Stimulated activated naive CD4-positive, alpha-beta T cell (primary cell): ENCODE data around the gene NUTM2E.
"Not testable (repeated sequence)": the region's sequence is repeated elsewhere in the genome, so short reads cannot be mapped to it uniquely, and the experiment has no call there.

Source experiments
- DNase-seq, 6 experiments: peaks; one replicate each; lab custom pipeline; 2025; lab: John Stamatoyannopoulos, UW

NUTM2E gene, protein sequence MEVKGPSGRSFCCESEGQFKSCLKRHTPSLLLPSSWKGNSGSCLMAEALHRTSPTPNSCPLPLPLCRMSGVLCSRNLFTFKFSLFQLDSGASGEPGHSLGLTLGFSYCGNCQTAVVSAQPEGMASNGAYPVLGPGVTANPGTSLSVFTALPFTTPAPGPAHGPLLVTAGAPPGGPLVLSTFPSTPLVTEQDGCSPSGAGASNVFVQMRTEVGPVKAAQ (N-terminal part only)

GRCh38 chr10:79826496-79827215 is at the start of gene NUTM2E:
TSS of gene NUTM2E (plus strand) at chr10:79826739. CDS start at chr10:79841741, 15,002 bp downstream.
- peak; percentile 70 to 91 (median 76) for DNase-seq

DNA sequence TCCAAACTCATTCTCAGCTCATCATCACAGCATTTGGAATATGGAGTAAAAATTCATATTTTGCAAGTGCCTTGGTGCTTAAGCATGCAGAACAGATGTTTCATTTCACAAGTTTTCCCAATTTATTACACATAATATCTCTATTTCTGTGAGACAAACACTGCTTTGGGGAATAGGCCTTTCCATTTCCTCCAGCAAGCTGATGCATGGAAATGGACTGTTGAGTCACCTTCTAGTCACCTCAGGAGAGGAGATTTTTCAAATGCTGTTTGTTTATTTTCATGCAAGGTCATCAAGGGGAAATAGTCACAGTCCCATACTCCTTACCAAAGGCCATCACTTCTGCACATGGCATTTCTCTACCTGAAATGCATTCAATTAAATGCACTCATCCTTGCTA is 48.5 kb upstream of the NUTM2E start:
- DNase-seq: not testable (repeated sequence)

- peak; percentile 17 to 50 (median 30) for DNase-seq
Measured at GRCh38 chr10:79779310-79779938, 47.1 kb upstream of the NUTM2E start.

DNA sequence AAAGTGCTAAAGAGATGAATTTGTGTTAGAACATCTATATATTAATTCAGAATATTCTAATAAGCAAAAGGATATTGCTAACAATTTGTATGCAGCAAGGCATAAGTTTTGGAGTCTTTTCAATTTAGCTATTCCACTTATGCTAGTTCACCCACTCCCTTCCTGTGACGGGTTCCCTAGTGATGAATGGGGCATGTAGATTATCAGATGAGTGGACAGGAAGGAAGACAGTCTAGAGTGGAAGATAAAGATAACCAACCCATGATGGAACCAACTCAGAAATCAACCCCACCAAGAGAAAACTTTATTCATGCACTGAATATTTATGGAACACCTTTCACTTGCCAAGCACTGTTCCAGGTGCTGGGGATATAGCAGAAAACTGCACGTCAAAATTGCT is 46.5 kb upstream of the NUTM2E start:
- DNase-seq: not testable (repeated sequence)

GRCh38 chr10:79781584-79781983 is 45.0 kb upstream of the NUTM2E start:
- DNase-seq: not testable (repeated sequence)

DNA sequence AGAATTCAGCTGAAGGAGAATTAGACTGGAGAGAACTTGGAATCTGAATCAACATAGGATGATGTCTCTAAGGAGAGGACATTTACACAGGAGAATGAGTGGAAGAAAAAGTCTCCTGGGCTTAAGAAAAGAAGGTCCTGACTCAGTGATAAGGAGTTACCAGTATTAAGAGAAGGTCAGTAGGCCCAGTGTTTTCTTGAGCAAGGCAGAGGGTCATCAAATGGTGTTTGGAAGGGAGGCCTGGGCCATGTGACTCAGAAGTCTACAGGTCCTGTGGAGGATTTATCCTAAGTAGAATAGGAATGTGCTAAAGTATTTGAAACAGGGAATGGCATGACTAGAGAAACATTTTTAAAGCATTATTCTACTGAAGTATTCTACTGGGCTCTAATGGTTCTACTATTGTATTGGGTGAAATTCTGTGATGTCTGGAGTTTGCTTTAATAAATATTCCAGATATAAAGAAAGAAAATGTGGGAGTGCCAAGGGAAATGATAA is 39.0 kb upstream of the NUTM2E start:
- DNase-seq: not testable (repeated sequence)

- not testable (repeated sequence) for DNase-seq
Measured at GRCh38 chr10:79789351-79789750, 37.2 kb upstream of the NUTM2E start.

GRCh38 chr10:79791906-79792517 is 34.5 kb upstream of the NUTM2E start:
- DNase-seq: not testable (repeated sequence)

GRCh38 chr10:79799337-79799736 is 27.2 kb upstream of the NUTM2E start:
- DNase-seq: not testable (repeated sequence)

GRCh38 chr10:79805857-79806256 is 20.7 kb upstream of the NUTM2E start:
- not testable (repeated sequence) for DNase-seq

DNA sequence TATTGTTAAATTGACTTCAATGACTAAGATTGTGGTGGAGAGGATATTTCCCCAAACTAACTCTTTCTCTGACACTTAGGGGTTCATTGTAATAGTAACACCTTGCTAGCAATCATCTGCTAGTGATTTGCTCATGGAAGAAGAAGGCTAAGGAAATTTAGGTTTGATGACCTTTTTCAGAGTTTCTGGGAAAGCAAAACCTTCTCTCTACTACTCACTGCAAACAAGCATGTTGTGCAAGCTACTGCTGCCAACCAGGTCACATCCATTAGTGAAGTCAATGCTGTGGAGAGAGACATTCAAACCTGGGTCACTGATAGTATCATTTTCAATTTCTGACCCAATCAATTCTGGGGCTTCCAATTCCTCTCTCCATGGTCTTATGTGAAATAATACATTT is 14.6 kb upstream of the NUTM2E start:
- DNase-seq: not testable (repeated sequence)

- not testable (repeated sequence) for DNase-seq
Measured at GRCh38 chr10:79816290-79816689, 10.2 kb upstream of the NUTM2E start.

GRCh38 chr10:79823387-79823786 is 3.2 kb upstream of the NUTM2E start:
- peak in 3 of 6 experiments; percentile 1 to 21 (median 2) for DNase-seq

GRCh38 chr10:79825587-79826011 is 940 bp upstream of the NUTM2E start:
- peak in 4 of 6 experiments; percentile 2 to 23 (median 9) for DNase-seq

DNA sequence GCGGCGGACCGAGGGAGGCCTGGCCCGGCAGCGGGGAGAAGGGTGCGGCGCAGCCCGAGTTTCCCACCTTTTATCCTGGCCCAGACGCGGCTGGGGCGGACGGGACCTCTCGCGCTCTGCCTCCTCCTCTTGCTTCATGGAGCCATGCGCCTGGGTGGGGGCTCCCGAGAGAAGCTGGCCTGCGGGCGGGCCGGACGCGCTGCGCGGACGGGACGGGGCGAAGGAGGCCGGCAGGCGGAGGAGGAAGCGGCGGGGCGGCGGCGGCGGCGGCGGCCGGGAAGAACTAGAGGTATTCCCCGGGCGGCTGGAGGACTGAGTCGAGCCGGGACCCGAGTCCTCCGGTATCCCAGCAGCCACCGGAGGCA is 426 bp upstream of the NUTM2E start:
- DNase-seq: peak in 3 of 6 experiments; percentile 21 to 74 (median 38)

DNA sequence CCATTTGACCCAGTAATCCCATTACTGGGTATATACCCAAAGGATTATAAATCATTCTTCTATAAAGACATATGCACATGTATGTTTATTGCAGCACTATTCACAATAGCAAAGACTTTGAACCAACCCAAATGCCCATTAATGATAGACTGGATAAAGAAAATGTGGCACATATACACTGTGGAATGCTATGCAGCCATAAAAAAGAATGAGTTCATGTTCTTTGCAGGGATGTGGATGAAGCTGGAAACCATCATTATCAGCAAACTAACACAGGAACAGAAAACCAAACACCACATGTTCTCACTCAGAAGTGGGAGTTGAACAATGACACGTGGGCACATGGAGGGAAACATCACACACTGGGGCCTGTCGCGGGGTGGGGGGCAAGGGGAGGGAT is 7.3 kb downstream of the NUTM2E start:
- DNase-seq: not testable (repeated sequence)

DNA sequence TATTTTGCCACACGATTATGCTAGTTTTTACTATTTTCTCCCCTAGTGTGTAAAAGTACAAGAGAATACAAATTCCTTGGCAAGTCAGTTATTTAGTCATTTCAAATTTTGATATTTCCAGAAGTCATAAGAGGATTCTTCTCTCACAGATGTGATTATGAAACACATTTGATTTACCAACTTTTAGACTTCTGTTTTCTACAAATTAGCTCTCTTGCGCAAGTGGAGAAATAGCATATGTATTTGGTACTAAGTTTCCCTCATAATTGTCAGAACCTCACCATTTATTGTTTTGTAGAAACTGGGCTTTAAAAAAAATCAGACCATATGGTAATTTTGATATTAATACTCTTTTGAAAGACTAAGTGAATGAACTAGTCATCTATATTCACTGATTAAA is 9.4 kb downstream of the NUTM2E start:
- not testable (repeated sequence) for DNase-seq

GRCh38 chr10:79836891-79837290 is 10.4 kb downstream of the NUTM2E start:
- not testable (repeated sequence) for DNase-seq

DNA sequence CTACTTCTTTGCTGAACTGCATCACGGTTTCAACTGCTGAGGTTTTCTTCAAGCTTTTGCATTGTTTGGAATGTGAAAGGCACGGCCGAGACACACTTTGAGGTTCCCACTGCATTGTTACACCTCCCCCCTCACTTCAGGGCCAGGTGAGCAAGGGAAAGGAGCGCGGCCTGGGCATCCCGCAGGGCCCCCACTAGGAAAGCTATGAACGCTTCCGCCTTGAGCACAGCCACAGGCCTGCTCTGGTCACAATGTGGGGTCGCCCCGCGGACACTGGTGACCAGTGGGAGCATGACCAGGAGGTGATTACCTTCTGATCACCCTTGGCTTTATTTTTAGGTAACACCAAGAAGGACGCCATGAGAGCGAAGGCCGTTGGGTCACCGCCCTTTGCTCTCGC is 11.9 kb downstream of the NUTM2E start:
- DNase-seq: not testable (repeated sequence)

- DNase-seq: not testable (repeated sequence)
Measured at GRCh38 chr10:79853191-79853854, 26.8 kb downstream of the NUTM2E start.

- peak in 1 of 6 experiments; percentile 2 for DNase-seq
Measured at GRCh38 chr10:79862269-79862668, 35.7 kb downstream of the NUTM2E start.

DNA sequence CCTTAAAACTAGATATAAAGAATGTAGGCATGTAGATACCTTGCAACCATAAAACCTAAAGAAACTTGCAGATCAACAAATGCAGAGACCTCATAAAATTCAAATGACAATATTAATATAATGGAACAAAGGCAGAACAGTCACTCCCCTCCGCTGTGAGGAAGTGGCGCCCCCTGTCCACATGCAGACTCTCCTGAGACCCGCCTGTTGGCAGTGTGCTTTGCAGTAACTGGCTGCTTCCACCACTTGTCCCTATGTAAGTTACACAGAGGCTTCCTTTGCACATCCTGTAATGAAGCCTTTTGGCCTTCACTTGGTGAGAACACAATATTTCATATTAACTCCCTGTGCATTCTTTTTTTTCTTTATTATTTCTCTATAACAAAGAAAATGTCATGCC is 36.3 kb downstream of the NUTM2E start:
- not testable (repeated sequence) for DNase-seq
